HS-27A (cell line): ENCODE measurements around the gene FOXI2.

ENCODE experiments used
- DNase-seq: peaks from one replicate; pipeline ENCODE4 v3.0.0-alpha.2; 2012; ENCODE audit warnings: low read depth, missing footprints

FOXI2 gene

GRCh38 chr10:127736915-127737562 lies at the start of gene FOXI2:
Gene FOXI2, plus strand, starts transcription at chr10:127737185. Its CDS starts 89 bp downstream, at chr10:127737274.
- no peak for DNase-seq

GRCh38 chr10:127687548-127687947 lies 49.4 kb upstream of the FOXI2 start:
- DNase-seq = no peak

- DNase-seq = no peak
Measured at GRCh38 chr10:127690176-127690835, 46.7 kb upstream of the FOXI2 start.

GRCh38 chr10:127694580-127695193 lies 42.3 kb upstream of the FOXI2 start:
- peak; percentile 1 for DNase-seq

GRCh38 chr10:127695431-127695830 lies 41.6 kb upstream of the FOXI2 start:
- DNase-seq = no peak

GRCh38 chr10:127698886-127699285 lies 38.1 kb upstream of the FOXI2 start:
- no peak for DNase-seq

GRCh38 chr10:127699311-127699710 lies 37.7 kb upstream of the FOXI2 start:
- DNase-seq = no peak

DNA sequence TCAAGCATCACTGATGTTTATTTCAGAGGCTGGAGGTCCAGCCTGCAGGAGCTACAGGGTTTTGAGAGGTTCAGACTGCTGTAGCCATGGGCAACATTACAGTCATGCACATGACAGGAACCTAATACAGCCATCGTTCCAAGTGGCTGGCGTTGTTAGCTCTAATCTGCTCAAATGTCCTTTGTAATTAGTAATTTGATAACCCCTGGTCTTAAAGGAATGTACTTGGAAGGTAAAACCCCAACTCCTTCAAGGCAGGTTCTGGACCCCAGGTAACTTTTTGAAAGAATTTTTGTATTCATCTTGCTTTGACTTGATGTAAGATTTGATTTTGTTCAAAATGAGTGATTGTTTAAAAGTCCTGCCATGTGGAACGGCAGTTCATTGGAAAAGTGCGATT lies 34.7 kb upstream of the FOXI2 start:
- no peak for DNase-seq

DNA sequence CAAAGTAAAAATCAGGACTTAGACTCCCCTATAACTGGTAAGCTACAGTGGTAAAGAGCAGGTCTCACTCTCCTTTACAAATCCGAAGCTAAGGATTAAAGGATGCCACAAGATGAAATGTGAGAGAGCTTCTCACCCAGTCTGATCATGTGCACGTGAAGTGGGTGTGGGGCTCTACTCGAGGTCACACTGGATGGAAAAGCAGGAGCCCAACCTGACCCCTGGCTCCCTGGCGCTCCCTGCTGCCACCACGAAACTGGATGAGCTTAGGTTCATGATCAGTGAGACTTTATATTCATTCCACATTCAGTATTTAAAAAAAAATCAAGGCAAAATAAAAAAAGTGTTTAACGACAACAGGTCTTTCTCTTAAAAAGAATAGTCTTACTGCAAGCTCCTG lies 21.7 kb upstream of the FOXI2 start:
- no peak for DNase-seq

GRCh38 chr10:127715782-127716378 lies 21.1 kb upstream of the FOXI2 start:
- no peak for DNase-seq

DNA sequence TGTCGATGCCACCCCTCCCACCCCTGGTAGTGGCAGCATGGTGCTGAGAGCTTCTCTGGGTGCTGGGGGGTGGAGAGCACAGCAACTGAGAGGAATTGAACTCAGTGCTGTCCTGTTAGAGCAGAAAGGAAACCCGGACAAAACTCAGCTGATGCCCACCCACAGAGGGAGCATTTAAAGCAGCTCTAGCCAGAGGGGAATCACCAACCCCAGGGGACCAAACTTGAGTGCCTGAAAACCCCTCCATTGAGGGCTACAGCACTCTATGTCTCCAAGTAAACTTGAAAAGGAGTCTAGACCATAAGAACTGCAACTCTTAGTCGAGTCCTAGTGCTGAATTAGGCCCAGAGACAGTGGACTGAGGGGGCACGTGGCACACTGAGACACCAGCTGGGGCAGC lies 16.8 kb upstream of the FOXI2 start:
- no peak for DNase-seq

- DNase-seq = no peak
Measured at GRCh38 chr10:127720903-127721302, 16.1 kb upstream of the FOXI2 start.

- no peak for DNase-seq
Measured at GRCh38 chr10:127734753-127735152, 2.2 kb upstream of the FOXI2 start.

DNA sequence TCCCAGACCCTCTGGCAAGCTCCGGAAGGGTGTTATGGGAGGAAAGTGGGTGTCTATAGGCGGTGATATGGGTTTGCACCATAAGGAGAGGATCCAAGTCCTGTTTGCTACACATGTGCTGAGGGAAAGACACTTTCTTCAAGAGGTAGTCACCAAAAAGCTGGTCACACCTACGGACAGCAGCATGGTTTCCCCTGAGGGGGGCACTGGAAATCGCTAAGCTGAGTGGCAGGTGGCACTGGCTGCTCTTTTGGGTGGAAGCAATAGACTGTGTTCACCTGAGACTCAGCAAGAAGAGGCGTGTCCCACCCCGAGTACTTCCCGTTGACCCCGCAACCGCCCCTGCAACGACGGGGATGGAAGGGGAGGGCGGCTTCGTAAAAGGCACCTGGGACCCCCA lies 1.8 kb upstream of the FOXI2 start:
- no peak for DNase-seq

DNA sequence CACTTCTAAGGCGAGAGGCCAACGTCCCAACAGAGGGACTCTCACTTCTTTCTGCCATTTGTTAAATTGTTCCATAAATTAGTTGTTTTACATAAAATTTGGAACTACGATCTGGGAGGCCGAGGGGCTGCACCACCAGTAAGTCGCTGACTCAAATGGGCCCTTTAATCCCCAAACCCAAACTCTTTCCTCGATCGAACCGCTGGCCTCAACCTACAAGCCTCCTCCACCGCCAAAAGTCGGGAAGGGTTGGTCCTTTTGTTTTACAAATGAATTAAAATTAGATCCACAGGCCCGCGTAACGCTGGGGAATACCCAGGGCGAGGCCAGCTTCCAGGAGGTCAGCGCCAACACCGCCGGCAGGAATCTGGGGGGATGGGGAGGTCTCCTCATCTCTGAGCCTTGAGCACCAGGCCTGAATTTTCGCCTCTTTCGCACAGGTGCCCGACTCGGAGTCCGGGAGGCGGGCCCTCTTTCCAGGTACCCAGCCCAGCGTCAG lies 1.2 kb upstream of the FOXI2 start:
- DNase-seq = no peak

DNA sequence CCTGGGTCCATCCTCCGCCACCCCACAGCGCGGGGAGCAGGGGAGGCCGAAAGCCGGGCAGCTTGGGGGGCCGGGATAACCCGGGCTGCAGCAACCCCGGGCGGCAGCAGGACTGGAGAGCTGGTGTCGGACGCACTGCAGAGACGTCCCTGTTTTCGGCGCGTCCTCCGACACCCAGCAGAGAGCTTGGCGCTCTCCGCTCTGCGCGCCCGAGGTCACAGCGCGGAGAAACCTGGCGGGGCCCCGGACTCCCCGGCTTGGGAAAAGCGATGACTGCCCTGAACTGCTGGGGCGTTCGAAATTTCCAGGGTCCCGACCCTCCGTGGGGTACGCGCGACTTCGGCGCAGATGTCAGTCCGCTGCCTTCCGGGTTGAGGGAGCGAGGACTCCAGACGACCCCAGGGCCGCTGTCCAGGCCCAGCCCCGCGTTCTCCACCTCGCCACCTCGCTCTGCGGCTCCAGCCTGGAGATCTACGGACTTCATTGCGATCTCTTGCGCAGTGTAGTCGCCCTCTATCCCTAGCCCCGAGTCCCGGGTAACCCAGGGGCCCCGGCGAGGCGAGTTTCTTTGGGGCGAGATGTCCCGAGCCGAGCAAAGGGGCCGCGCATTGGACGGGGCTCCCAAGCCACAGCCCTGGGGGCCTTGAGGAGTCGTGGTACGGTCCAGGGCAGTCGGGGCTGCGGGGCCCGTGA lies 617 bp upstream of the FOXI2 start:
- DNase-seq = no peak

GRCh38 chr10:127737563-127738511 lies 852 bp downstream of the FOXI2 start:
- DNase-seq = no peak

- DNase-seq = no peak
Measured at GRCh38 chr10:127738512-127739424, 1.8 kb downstream of the FOXI2 start.

DNA sequence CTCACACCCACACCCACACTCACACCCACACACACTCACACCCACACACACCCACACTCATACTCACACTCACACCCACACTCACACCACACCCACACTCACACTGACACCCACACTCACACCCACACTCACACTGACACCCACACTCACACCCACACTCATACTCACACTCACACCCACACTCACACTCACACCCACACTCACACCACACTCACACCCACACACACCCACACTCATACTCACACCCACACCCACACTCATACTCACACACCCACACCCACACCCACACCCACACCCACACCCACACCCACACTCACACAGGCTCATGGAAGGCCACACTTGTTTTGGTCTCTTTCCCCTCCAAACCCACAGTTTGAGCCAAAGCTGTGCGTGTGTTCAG lies 2.9 kb downstream of the FOXI2 start:
- DNase-seq = no peak

DNA sequence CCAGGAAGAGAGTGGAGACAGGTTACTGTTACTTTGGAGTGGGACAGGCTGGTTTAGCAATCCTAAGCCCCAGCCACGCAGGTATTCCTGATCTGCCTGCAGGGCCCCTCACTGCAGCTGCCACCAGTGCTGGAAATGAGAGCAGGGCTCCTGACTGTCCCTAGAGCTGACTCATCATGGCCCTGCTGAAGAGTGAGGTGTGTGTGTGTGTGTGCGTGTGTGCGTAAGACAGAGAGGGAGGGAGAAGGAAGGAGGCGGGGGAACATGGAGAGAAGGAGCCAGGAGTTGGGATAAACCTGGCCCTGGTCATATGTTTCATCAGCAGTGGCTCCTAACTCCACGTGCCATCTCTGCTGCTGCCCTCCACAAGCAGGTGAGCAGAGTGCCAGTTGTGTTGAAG lies 3.6 kb downstream of the FOXI2 start:
- no peak for DNase-seq
